Endodermal cell (in vitro differentiated cells): ENCODE results near the gene SQSTM1. TPM values are rescaled to one million over a fixed set of nuclear protein-coding genes. Genes with fewer than 3 reads are reported as not detected.

ENCODE experiments used
- DNase-seq: peaks from one replicate; pipeline ENCODE4 v3.0.0-alpha.2; 2017
- H3K27ac ChIP-seq: 2 replicates; pipeline ENCODE4 v1.5.1; 2013; ENCODE audit warnings: mild to moderate bottlenecking, low read depth, low read length, moderate library complexity
- H3K27me3 ChIP-seq: 2 replicates; pipeline ENCODE4 v1.6.1; 2013; ENCODE audit warnings: mild to moderate bottlenecking, low read length, moderate library complexity; ENCODE audit not compliant: insufficient read depth, control insufficient read depth, poor library complexity, severe bottlenecking
- H3K36me3 ChIP-seq: 2 replicates; pipeline ENCODE4 v1.7.0; 2013; ENCODE audit warnings: mild to moderate bottlenecking, low read length, moderate library complexity; ENCODE audit not compliant: control insufficient read depth, insufficient read depth
- H3K4me1 ChIP-seq: one replicate; pipeline ENCODE4 v1.7.0; 2013; ENCODE audit warnings: low read length; ENCODE audit not compliant: control insufficient read depth, insufficient read depth
- H3K4me3 ChIP-seq: 2 replicates; pipeline ENCODE4 v1.5.1; 2013; ENCODE audit warnings: mild to moderate bottlenecking, low read length, moderate library complexity
- H3K9ac ChIP-seq: 2 replicates; pipeline ENCODE4 v1.6.1; 2013; ENCODE audit warnings: mild to moderate bottlenecking, low read length, moderate library complexity; ENCODE audit not compliant: poor library complexity, severe bottlenecking; ENCODE audit errors: extremely low read depth
- H3K9me3 ChIP-seq: 2 replicates; pipeline ENCODE4 v1.6.1; 2013; ENCODE audit warnings: mild to moderate bottlenecking, low read length, moderate library complexity; ENCODE audit not compliant: control insufficient read depth
- H3K27ac Mint-ChIP-seq: 2 replicates; pipeline ENCODE4 v1.8.0; 2020; ENCODE audit warnings: mixed read lengths
- H3K27me3 Mint-ChIP-seq: 2 replicates; pipeline ENCODE4 v1.8.0; 2021; ENCODE audit warnings: mild to moderate bottlenecking, mixed read lengths; ENCODE audit not compliant: insufficient read depth
- H3K36me3 Mint-ChIP-seq: 2 replicates; pipeline ENCODE4 v1.8.0; 2020; ENCODE audit warnings: low read depth, mixed read lengths
- H3K4me1 Mint-ChIP-seq: 2 replicates; pipeline ENCODE4 v1.8.0; 2020; ENCODE audit warnings: mixed read lengths
- H3K4me3 Mint-ChIP-seq: 2 replicates; pipeline ENCODE4 v1.8.0; 2020; ENCODE audit warnings: mild to moderate bottlenecking, moderate library complexity, mixed read lengths
- H3K9me3 Mint-ChIP-seq: 2 replicates; pipeline ENCODE4 v1.8.0; 2020; ENCODE audit warnings: mild to moderate bottlenecking, mixed read lengths
- CTCF ChIP-seq: fragments of 200-600 bp; sonication (generic); conservative IDR thresholded peaks from 2 replicates; pipeline ENCODE4 v1.5.0; 2021; ENCODE audit warnings: antibody characterized with exemption, mild to moderate bottlenecking
- WGBS, 2 experiments: methylation state at CpG; one replicate each; pipeline versions ENCODE4 v1.1.5 to v1.1.7; 2013; ENCODE audit warnings: missing lambda C conversion rate in 2 of 2, mixed read lengths in 1 of 2; ENCODE audit not compliant: insufficient coverage in 1 of 2, insufficient read length in 1 of 2; 5-methylcytosine and 5-hydroxymethylcytosine counted together
- total RNA-seq, 2 donors: library from RNA; stranded (reverse); fragmentation: NEBNext Ultra II Directional in 1 of 2; extraction: Animal tissue kit (Norgen Biotek cat#: 25700) in 1 of 2; gene quantifications; 2 replicates in 1 of 2; 3 replicates in 1 of 2; pipeline ENCODE4 v1.2.1, GENCODE V29; 2021

SQSTM1 gene
- total RNA-seq, 2 donors from 2014 or later = 134 to 172 TPM

- Mint-ChIP-seq H3K27ac (no peak overlapping the region), H3K4me1 (peaks cover 14% of the 10 kb centered on the region), H3K36me3 (peaks cover 27% of the 10 kb centered on the region), H3K4me3 (no peak overlapping the region), H3K27me3 (no peaks in the 10 kb centered on the region), H3K9me3 (no peaks in the 10 kb centered on the region)
- no peaks in the 10 kb centered on the region for H3K27me3 ChIP-seq
- H3K36me3 ChIP-seq = peaks cover 47% of the 10 kb centered on the region
- H3K4me3 ChIP-seq = no peak overlapping the region
- DNase-seq = no peak
- no peaks in the 10 kb centered on the region for H3K4me1 ChIP-seq
- no peak overlapping the region for H3K27ac ChIP-seq
- TF ChIP-seq CTCF = no peak
- H3K9me3 ChIP-seq = no peaks in the 10 kb centered on the region
- WGBS, 2 experiments = 93 to 96% methylated on average over 9 to 21 of the region's 21 CpGs
- no peak overlapping the region for H3K9ac ChIP-seq
These were observed 20.5 kb upstream of the SQSTM1 start for GRCh38 chr5:179800071-179800695.

- Histone ChIP-seq H3K9ac (no peak overlapping the region), H3K27ac (no peak overlapping the region), H3K4me1 (no peaks in the 10 kb centered on the region), H3K27me3 (no peaks in the 10 kb centered on the region), H3K9me3 (no peaks in the 10 kb centered on the region), H3K4me3 (no peak overlapping the region), H3K36me3 (peaks cover 47% of the 10 kb centered on the region)
- no peak for DNase-seq
- peaks cover 27% of the 10 kb centered on the region for H3K36me3 Mint-ChIP-seq
- no peak for TF ChIP-seq CTCF
- peaks cover 16% of the 10 kb centered on the region for H3K4me1 Mint-ChIP-seq
- H3K9me3 Mint-ChIP-seq = no peaks in the 10 kb centered on the region
- H3K4me3 Mint-ChIP-seq = no peak overlapping the region
- WGBS, 2 experiments = 88 to 96% methylated on average over 11 to 12 of the region's 12 CpGs
- no peak overlapping the region for H3K27ac Mint-ChIP-seq
- H3K27me3 Mint-ChIP-seq = no peaks in the 10 kb centered on the region
These were observed 20.0 kb upstream of the SQSTM1 start for GRCh38 chr5:179800696-179801201.

GRCh38 chr5:179801304-179802206 is 19.1 kb upstream of the SQSTM1 start:
- no peak overlapping the region for H3K27ac ChIP-seq
- TF ChIP-seq CTCF = peak; percentile 88
- WGBS, 2 experiments = 82% methylated on average over 40 to 67 of the region's 67 CpGs
- H3K4me1 ChIP-seq = no peaks in the 10 kb centered on the region
- Mint-ChIP-seq H3K4me3 (no peak overlapping the region), H3K36me3 (peaks cover 27% of the 10 kb centered on the region), H3K9me3 (no peaks in the 10 kb centered on the region), H3K27me3 (no peaks in the 10 kb centered on the region), H3K4me1 (peaks cover 16% of the 10 kb centered on the region), H3K27ac (no peak overlapping the region)
- peaks cover 47% of the 10 kb centered on the region for H3K36me3 ChIP-seq
- H3K4me3 ChIP-seq = no peak overlapping the region
- DNase-seq = peak; percentile 93
- H3K27me3 ChIP-seq = no peaks in the 10 kb centered on the region
- no peaks in the 10 kb centered on the region for H3K9me3 ChIP-seq
- no peak overlapping the region for H3K9ac ChIP-seq
